Testis (tissue), 3 donors: ENCODE measurements around the gene GALNT11. TPM values are rescaled to one million over a fixed set of nuclear protein-coding genes. Genes with fewer than 3 reads are reported as not detected.

Experiments used
- DNase-seq: peaks from one replicate; pipeline ENCODE4 v3.0.0-alpha.2; 2019
- H3K27ac ChIP-seq, 2 donors: fragments of 200-600 bp; sonication (generic); one replicate each; pipeline ENCODE4 v1.5.1; 2019
- H3K27me3 ChIP-seq: fragments of 200-600 bp; sonication (generic); one replicate; pipeline ENCODE4 v1.5.1; 2019
- H3K36me3 ChIP-seq: fragments of 200-600 bp; sonication (generic); one replicate; pipeline ENCODE4 v1.5.1; 2017; ENCODE audit warnings: low read depth; ENCODE audit errors: missing control alignments
- H3K4me1 ChIP-seq: fragments of 200-600 bp; sonication (generic); one replicate; pipeline ENCODE4 v1.5.1; 2019
- H3K4me3 ChIP-seq, 2 donors: fragments of 200-600 bp; sonication (generic); one replicate each; pipeline ENCODE4 v1.5.1; 2017 to 2019
- H3K9me3 ChIP-seq: fragments of 200-600 bp; sonication (generic); one replicate; pipeline ENCODE4 v1.5.1; 2017
- CTCF ChIP-seq, 3 experiments: fragments of 450-650 bp in 2 of 3; fragments of 200-600 bp in 1 of 3; sonication (generic) in 1 of 3; IDR thresholded peaks; one replicate each; pipeline ENCODE4 v1.5.1; 2016 to 2019; ENCODE audit warnings: antibody characterized with exemption in 3 of 3, mild to moderate bottlenecking in 2 of 3, moderate library complexity in 1 of 3
- POLR2A ChIP-seq: fragments of 450-650 bp; IDR thresholded peaks from one replicate; pipeline ENCODE4 v1.6.1; 2017; ENCODE audit warnings: antibody characterized with exemption, mild to moderate bottlenecking, moderate library complexity
- WGBS, 2 donors: methylation state at CpG; one replicate each; pipeline ENCODE4 v1.1.5; 2018; 5-methylcytosine and 5-hydroxymethylcytosine counted together
- intact Hi-C: fragments of 100-400 bp; cut with DNase I; formaldehyde crosslinking; loops from one replicate; pipeline ENCODE4 v1.15.1; 2023; ENCODE audit warnings: low total_unique reads
- polyA plus RNA-seq: library from polyadenylated mRNA; stranded (reverse); fragments of 350-450 nt; fragmentation: Illumina TruSeq; extraction: RNeasy Lipid Tissue Mini Kit (QIAGEN cat#74804); gene quantifications from one replicate; pipeline ENCODE4 v1.2.3, GENCODE V29; 2014; ENCODE audit warnings: low read depth, low replicate concordance; ENCODE audit not compliant: insufficient read depth
- total RNA-seq, 2 donors: library from RNA; depleted of rRNA; stranded (reverse); fragments of >200 nt; gene quantifications; one replicate each; pipeline ENCODE4 v1.2.3, GENCODE V29; 2016

Gene GALNT11
- total and polyA plus RNA-seq, 3 donors from 2014 or later = 23.4 to 38.8 (median 36.2) TPM

DNA sequence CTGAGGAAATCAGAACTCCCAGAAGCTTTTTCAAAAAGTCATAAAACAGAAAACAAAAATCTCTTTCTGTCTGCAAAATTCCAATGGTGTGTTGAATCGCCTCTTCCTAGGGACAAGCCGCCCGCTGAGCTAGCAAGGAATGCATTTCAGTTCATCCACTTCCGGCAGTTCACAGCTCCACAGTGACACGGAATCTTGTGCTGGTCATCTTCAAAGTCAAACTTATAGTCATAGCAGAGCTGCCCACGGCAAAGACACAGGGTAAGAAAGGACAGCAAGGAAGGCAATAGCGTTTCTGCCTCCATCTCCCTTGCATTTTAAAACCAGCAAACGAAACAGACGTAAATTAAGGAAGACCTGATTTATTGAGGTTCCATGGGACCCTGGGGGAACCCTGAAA lies 111.2 kb downstream of the GALNT11 start:
- peak overlapping the region in 1 of 2 donors; percentile 66 for H3K27ac ChIP-seq
- H3K4me3 ChIP-seq = no peak overlapping the region
- DNase-seq = no peak

GRCh38 chr7:152137476-152138025 lies 112.1 kb downstream of the GALNT11 start:
- no peak overlapping the region for H3K27ac ChIP-seq
- DNase-seq = no peak
- 63 to 68% methylated on average over 7 of the region's 7 CpGs for WGBS, 2 donors
- H3K4me1 ChIP-seq = peaks cover 6% of the 10 kb centered on the region
- H3K36me3 ChIP-seq = no peaks in the 10 kb centered on the region
- intact Hi-C loops = no loop called here
- no peaks in the 10 kb centered on the region for H3K27me3 ChIP-seq
- H3K4me3 ChIP-seq = no peak overlapping the region
- no peak for TF ChIP-seq POLR2A
- TF ChIP-seq CTCF (IDR thresholded peaks at IDR 0.05) = no peak
- no peaks in the 10 kb centered on the region for H3K9me3 ChIP-seq

More for the DNA sequence above, 111.2 kb downstream of the GALNT11 start:
- TF ChIP-seq CTCF (IDR thresholded peaks at IDR 0.05) (no peak), POLR2A (no peak)
- H3K9me3 ChIP-seq = no peaks in the 10 kb centered on the region
- H3K36me3 ChIP-seq = no peaks in the 10 kb centered on the region
- H3K4me1 ChIP-seq = peaks cover 6% of the 10 kb centered on the region
- intact Hi-C loops = no loop called here
- WGBS, 2 donors = 60 to 75% methylated on average over 9 of the region's 9 CpGs
- H3K27me3 ChIP-seq = no peaks in the 10 kb centered on the region

DNA sequence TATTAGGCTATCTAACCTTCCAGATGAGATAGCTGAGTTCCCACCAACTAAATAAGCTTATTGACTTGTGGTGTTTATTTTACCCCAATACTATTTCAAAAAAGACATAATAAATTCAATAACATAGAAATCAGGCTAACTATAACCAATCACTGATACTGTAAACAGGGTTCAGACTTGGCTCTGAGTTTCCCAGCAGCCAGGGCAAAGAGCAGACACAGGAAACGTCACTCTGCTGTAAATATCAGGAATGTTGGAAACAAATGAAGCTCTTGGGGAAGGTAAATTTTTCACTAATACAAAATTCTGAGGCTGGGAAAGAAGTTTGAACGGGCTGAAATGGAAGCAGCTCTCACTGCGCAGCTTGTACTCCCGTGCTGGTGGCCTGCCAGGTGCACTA lies 114.6 kb downstream of the GALNT11 start:
- Histone ChIP-seq H3K36me3 (no peaks in the 10 kb centered on the region), H3K4me3 (no peak overlapping the region), H3K9me3 (no peaks in the 10 kb centered on the region), H3K27ac (no peak overlapping the region), H3K27me3 (no peaks in the 10 kb centered on the region), H3K4me1 (no peaks in the 10 kb centered on the region)
- intact Hi-C loops = no loop called here
- DNase-seq = no peak
- TF ChIP-seq POLR2A (no peak), CTCF (IDR thresholded peaks at IDR 0.05) (no peak)
- 88 to 89% methylated on average over 4 of the region's 4 CpGs for WGBS, 2 donors

DNA sequence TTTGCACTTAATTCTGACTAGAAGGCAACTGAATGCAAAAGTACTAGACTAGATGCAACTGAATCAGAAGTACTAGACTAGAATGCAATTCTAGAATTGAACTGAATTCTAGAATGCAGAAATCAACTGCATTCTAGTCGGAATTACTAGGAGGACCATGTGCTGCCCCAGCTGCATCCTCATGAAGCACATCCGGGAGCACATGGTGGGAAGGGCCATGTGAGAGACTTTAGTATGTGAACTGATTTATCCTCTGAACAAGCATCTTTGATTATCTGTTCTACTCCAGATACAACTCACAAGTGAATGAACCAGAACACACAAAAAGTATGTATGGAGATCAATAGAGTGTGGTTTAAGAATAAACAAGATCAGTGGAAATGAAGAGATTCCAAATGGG lies 115.1 kb downstream of the GALNT11 start:
- Histone ChIP-seq H3K9me3 (no peaks in the 10 kb centered on the region), H3K27me3 (no peaks in the 10 kb centered on the region), H3K4me1 (no peaks in the 10 kb centered on the region), H3K27ac (no peak overlapping the region), H3K36me3 (no peaks in the 10 kb centered on the region), H3K4me3 (no peak overlapping the region)
- TF ChIP-seq POLR2A = no peak
- no peak for TF ChIP-seq CTCF (IDR thresholded peaks at IDR 0.05)
- DNase-seq = no peak
- intact Hi-C loops = no loop called here
- 87 to 95% methylated on average over 2 of the region's 2 CpGs for WGBS, 2 donors

GRCh38 chr7:152142976-152143595 lies 117.6 kb downstream of the GALNT11 start:
- Histone ChIP-seq H3K4me1 (no peaks in the 10 kb centered on the region), H3K36me3 (no peaks in the 10 kb centered on the region), H3K9me3 (no peaks in the 10 kb centered on the region), H3K27ac (no peak overlapping the region), H3K27me3 (no peaks in the 10 kb centered on the region), H3K4me3 (no peak overlapping the region)
- WGBS, 2 donors = 67 to 68% methylated on average over 5 of the region's 5 CpGs
- intact Hi-C loops = no loop called here
- no peak for TF ChIP-seq POLR2A
- TF ChIP-seq CTCF (IDR thresholded peaks at IDR 0.05) = no peak
- DNase-seq = no peak
